Measurements from ENCODE around the gene RNASE8.

RNASE8 gene

GRCh38 chr14:21056520-21057163, 980 bp upstream of the RNASE8 start:
- TF ChIP-seq ZFX (IDR thresholded peaks at IDR 0.05): no peak
- no peak for TF ChIP-seq CTCF (conservative IDR thresholded peaks at IDR 0.05)
- no peak overlapping the region for H3K27ac ChIP-seq

DNA sequence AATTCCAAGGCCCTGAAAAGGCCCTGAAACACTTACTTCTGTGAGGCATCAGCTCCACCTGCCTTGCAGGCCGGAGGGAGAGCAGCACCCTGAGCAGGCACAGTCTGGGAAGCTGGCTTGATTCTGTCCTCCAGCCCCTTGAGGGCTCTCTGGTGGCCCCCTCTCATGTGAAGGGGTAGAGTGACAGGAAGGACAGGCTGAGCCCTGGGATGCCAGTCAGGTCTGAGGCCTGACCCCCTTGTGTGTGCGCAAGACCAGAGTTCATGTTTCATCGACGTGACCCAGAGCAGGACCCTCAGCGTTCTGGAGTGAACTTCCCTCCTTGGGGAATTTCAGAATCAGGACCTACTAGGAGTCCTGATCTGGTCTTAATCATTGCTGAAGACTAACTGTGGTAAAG, 1.3 kb downstream of the RNASE8 start:
- TF ChIP-seq ZFX (IDR thresholded peaks at IDR 0.05): no peak
- no peak overlapping the region for H3K27ac ChIP-seq

GRCh38 chr14:21059842-21060613, 2.4 kb downstream of the RNASE8 start:
- H3K27ac ChIP-seq: no peak overlapping the region
- no peak for TF ChIP-seq ZFX (IDR thresholded peaks at IDR 0.05)
- TF ChIP-seq CTCF (conservative IDR thresholded peaks at IDR 0.05): no peak

GRCh38 chr14:21060614-21061346, 3.2 kb downstream of the RNASE8 start:
- H3K27ac ChIP-seq: no peak overlapping the region
- no peak for TF ChIP-seq ZFX (IDR thresholded peaks at IDR 0.05)
- TF ChIP-seq CTCF (conservative IDR thresholded peaks at IDR 0.05): no peak

DNA sequence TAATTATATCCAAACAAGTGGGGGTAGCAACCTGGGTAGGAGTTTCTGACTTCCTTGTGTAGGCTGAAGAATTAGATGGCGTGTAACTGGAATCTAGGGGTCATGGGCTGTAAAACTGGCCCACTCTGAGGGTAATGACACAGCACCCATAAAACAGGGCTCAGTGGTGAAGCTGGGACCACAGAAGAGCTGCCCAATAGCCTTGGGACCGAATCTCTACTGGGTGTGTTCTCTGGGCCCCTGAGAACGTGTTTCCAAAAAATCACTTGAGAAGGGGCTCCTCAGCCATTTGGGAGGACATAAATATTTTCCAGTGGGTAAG, 3.7 kb downstream of the RNASE8 start:
- H3K27ac ChIP-seq: no peak overlapping the region
- TF ChIP-seq CTCF (conservative IDR thresholded peaks at IDR 0.05) (no peak), ZFX (IDR thresholded peaks at IDR 0.05) (no peak)

DNA sequence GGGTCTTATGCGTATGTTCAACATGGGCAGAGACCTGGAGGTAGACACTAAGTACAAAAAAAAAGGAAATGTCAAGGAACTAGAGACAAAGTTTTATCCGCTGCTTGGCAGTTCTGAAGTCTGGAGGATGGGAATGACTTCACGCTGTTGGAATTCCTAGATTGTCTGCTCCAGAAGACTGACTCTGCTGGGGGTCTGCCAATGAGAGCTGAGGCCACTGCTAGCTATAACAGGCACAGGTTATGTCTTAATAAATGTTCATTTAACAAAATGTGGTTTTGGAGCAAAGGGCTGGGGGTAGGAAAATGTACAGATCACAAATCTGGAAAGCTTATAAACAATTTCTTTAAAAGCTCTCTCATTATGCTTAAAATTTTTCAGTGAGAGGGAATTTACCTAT, 5.9 kb downstream of the RNASE8 start:
- no peak overlapping the region for H3K27ac ChIP-seq
- no peak for TF ChIP-seq ZFX (IDR thresholded peaks at IDR 0.05)
- TF ChIP-seq CTCF (conservative IDR thresholded peaks at IDR 0.05): no peak

GRCh38 chr14:21066882-21067502, 9.4 kb downstream of the RNASE8 start:
- TF ChIP-seq ZFX (IDR thresholded peaks at IDR 0.05) (no peak), CTCF (conservative IDR thresholded peaks at IDR 0.05) (peak; percentile 26)
- H3K27ac ChIP-seq: no peak overlapping the region

Measured in C4-2B (cell line).